Activated naive CD4-positive, alpha-beta T cell treated with anti-CD3 and anti-CD28 coated beads, Interleukin-2, amount 10 ng/mL, durations not matched to agents 7 days and 5 days (primary cell): ENCODE results near the gene TNFAIP3.
"Not testable (repeated sequence)": the region's sequence is repeated elsewhere in the genome, so short reads cannot be mapped to it uniquely, and the experiment has no call there.

ENCODE experiments used
- CTCF ChIA-PET: fragments of 350-600 bp; sonication (Branson Sonifier 250); formaldehyde crosslinking; loops from one replicate; lab custom pipeline; 2021; ENCODE audit warnings: antibody characterized with exemption; lab: Charles Lee
- DNase-seq: peaks from one replicate; pipeline ENCODE4 v3.0.0-alpha.2; 2020
- H3K27ac Mint-ChIP-seq: one replicate; pipeline ENCODE4 v1.8.0; 2021; ENCODE audit warnings: mild to moderate bottlenecking, moderate library complexity, mixed read lengths
- H3K27me3 Mint-ChIP-seq: one replicate; pipeline ENCODE4 v1.8.0; 2021; ENCODE audit warnings: mild to moderate bottlenecking, mixed read lengths
- H3K36me3 Mint-ChIP-seq: one replicate; pipeline ENCODE4 v1.8.0; 2021; ENCODE audit warnings: mixed read lengths
- H3K4me1 Mint-ChIP-seq: one replicate; pipeline ENCODE4 v1.8.0; 2021; ENCODE audit warnings: mixed read lengths
- H3K4me3 Mint-ChIP-seq: one replicate; pipeline ENCODE4 v1.8.0; 2021; ENCODE audit warnings: mild to moderate bottlenecking, moderate library complexity, mixed read lengths
- H3K9me3 Mint-ChIP-seq: one replicate; pipeline ENCODE4 v1.8.0; 2021; ENCODE audit warnings: mixed read lengths

Gene TNFAIP3

GRCh38 chr6:137880746-137881521 is 13.9 kb downstream of the TNFAIP3 start:
- peaks cover 47% of the 10 kb centered on the region for H3K4me1 Mint-ChIP-seq
- H3K9me3 Mint-ChIP-seq, result no peaks in the 10 kb centered on the region
- CTCF ChIA-PET, result interaction anchor here (1.1 to 19.6 kb wide), 7 partner anchors 11 to 180 kb away, joined by 3 to 467 read pairs (median 6); partner anchors contain the start of gene TNFAIP3
- H3K27ac Mint-ChIP-seq, result peak overlapping the region; percentile 30
- peaks cover 74% of the 10 kb centered on the region for H3K36me3 Mint-ChIP-seq
- no peak for DNase-seq
- H3K4me3 Mint-ChIP-seq, result no peak overlapping the region
- H3K27me3 Mint-ChIP-seq, result no peaks in the 10 kb centered on the region

- Mint-ChIP-seq H3K4me1 (peaks cover 49% of the 10 kb centered on the region), H3K9me3 (peaks cover 4% of the 10 kb centered on the region), H3K27me3 (no peaks in the 10 kb centered on the region), H3K27ac (peak overlapping the region; percentile 52), H3K4me3 (no peak overlapping the region), H3K36me3 (peaks cover 74% of the 10 kb centered on the region)
- CTCF ChIA-PET, result interaction anchor here (0.9 to 19.6 kb wide), 10 partner anchors 11 to 177 kb away, joined by 3 to 467 read pairs (median 6); partner anchors contain the start of gene TNFAIP3
- no peak for DNase-seq
Observed at GRCh38 chr6:137881522-137881886, 14.4 kb downstream of the TNFAIP3 start.

GRCh38 chr6:137882225-137882961 is 15.3 kb downstream of the TNFAIP3 start:
- CTCF ChIA-PET, result interaction anchor here (0.9 to 19.6 kb wide), 9 partner anchors 11 to 122 kb away, joined by 3 to 467 read pairs (median 5); partner anchors contain the start of gene TNFAIP3
- Mint-ChIP-seq H3K4me3 (no peak overlapping the region), H3K9me3 (peaks cover 9% of the 10 kb centered on the region), H3K27me3 (no peaks in the 10 kb centered on the region), H3K27ac (peak overlapping the region; percentile 83), H3K36me3 (peaks cover 74% of the 10 kb centered on the region), H3K4me1 (peaks cover 49% of the 10 kb centered on the region)
- DNase-seq, result no peak

- Mint-ChIP-seq H3K4me1 (peaks cover 49% of the 10 kb centered on the region), H3K9me3 (peaks cover 15% of the 10 kb centered on the region), H3K27ac (peak overlapping the region; percentile 96), H3K4me3 (no peak overlapping the region), H3K36me3 (peaks cover 67% of the 10 kb centered on the region), H3K27me3 (no peaks in the 10 kb centered on the region)
- CTCF ChIA-PET, result interaction anchor here (1.4 to 19.6 kb wide), 3 partner anchors 13 to 61 kb away, joined by 5 to 467 read pairs (median 87); partner anchors contain the start of gene TNFAIP3
- no peak for DNase-seq
Observed at GRCh38 chr6:137883400-137884148, 16.5 kb downstream of the TNFAIP3 start.

- Mint-ChIP-seq H3K27me3 (no peaks in the 10 kb centered on the region), H3K4me3 (no peak overlapping the region), H3K27ac (peak overlapping the region; percentile 46), H3K9me3 (peaks cover 22% of the 10 kb centered on the region), H3K4me1 (peaks cover 49% of the 10 kb centered on the region), H3K36me3 (peaks cover 64% of the 10 kb centered on the region)
- CTCF ChIA-PET, result interaction anchor here (1.3 to 19.6 kb wide), 3 partner anchors 15 to 61 kb away, joined by 4 to 467 read pairs (median 5); no protein-coding TSS in a partner anchor
- DNase-seq, result no peak
Observed at GRCh38 chr6:137884149-137884909, 17.3 kb downstream of the TNFAIP3 start.

- Mint-ChIP-seq H3K27ac (peak overlapping the region; percentile 46), H3K36me3 (peaks cover 60% of the 10 kb centered on the region), H3K9me3 (peaks cover 25% of the 10 kb centered on the region), H3K4me1 (peaks cover 48% of the 10 kb centered on the region)
- CTCF ChIA-PET, result interaction anchor here (1.3 to 19.6 kb wide), 2 partner anchors 15 to 60 kb away, joined by 4 to 467 read pairs; no protein-coding TSS in a partner anchor
- H3K27me3 Mint-ChIP-seq, H3K4me3 Mint-ChIP-seq, DNase-seq: not testable (repeated sequence)
Observed at GRCh38 chr6:137884910-137885229, 17.8 kb downstream of the TNFAIP3 start.

- H3K27me3 Mint-ChIP-seq, DNase-seq, CTCF ChIA-PET, H3K4me3 Mint-ChIP-seq, H3K27ac Mint-ChIP-seq: not testable (repeated sequence)
- Mint-ChIP-seq H3K9me3 (peaks cover 27% of the 10 kb centered on the region), H3K4me1 (peaks cover 34% of the 10 kb centered on the region), H3K36me3 (peaks cover 49% of the 10 kb centered on the region)
Observed at GRCh38 chr6:137886226-137886625, 19.2 kb downstream of the TNFAIP3 start.

GRCh38 chr6:137890983-137891537 is 24.0 kb downstream of the TNFAIP3 start:
- H3K36me3 Mint-ChIP-seq, result peaks cover 22% of the 10 kb centered on the region
- no peak overlapping the region for H3K4me3 Mint-ChIP-seq
- CTCF ChIA-PET, result interaction anchor here (0.9 to 1.0 kb wide), 2 partner anchors 18 to 44 kb away, joined by 3 read pairs; no protein-coding TSS in a partner anchor
- peaks cover 29% of the 10 kb centered on the region for H3K9me3 Mint-ChIP-seq
- DNase-seq, result no peak
- no peak overlapping the region for H3K27ac Mint-ChIP-seq
- H3K27me3 Mint-ChIP-seq, result no peaks in the 10 kb centered on the region
- H3K4me1 Mint-ChIP-seq, result peaks cover 3% of the 10 kb centered on the region

- no peak for DNase-seq
- Mint-ChIP-seq H3K27ac (no peak overlapping the region), H3K4me3 (no peak overlapping the region), H3K36me3 (peaks cover 12% of the 10 kb centered on the region), H3K4me1 (no peaks in the 10 kb centered on the region), H3K9me3 (peaks cover 20% of the 10 kb centered on the region), H3K27me3 (no peaks in the 10 kb centered on the region)
- CTCF ChIA-PET, result interaction anchor here (1.2 to 1.3 kb wide), 2 partner anchors 10 to 23 kb away, joined by 3 to 5 read pairs; no protein-coding TSS in a partner anchor
Observed at GRCh38 chr6:137892271-137892708, 25.2 kb downstream of the TNFAIP3 start.

GRCh38 chr6:137893181-137893580 is 26.1 kb downstream of the TNFAIP3 start:
- peaks cover 18% of the 10 kb centered on the region for H3K9me3 Mint-ChIP-seq
- no peaks in the 10 kb centered on the region for H3K27me3 Mint-ChIP-seq
- peaks cover 9% of the 10 kb centered on the region for H3K36me3 Mint-ChIP-seq
- no peaks in the 10 kb centered on the region for H3K4me1 Mint-ChIP-seq
- CTCF ChIA-PET, result interaction anchor here (0.7 to 1.3 kb wide), 3 partner anchors 11 to 23 kb away, joined by 3 to 5 read pairs (median 5); no protein-coding TSS in a partner anchor
- no peak overlapping the region for H3K27ac Mint-ChIP-seq
- no peak for DNase-seq
- no peak overlapping the region for H3K4me3 Mint-ChIP-seq

- H3K4me1 Mint-ChIP-seq, result no peaks in the 10 kb centered on the region
- H3K27me3 Mint-ChIP-seq, result no peaks in the 10 kb centered on the region
- H3K4me3 Mint-ChIP-seq, result no peak overlapping the region
- H3K36me3 Mint-ChIP-seq, result peaks cover 7% of the 10 kb centered on the region
- no peak overlapping the region for H3K27ac Mint-ChIP-seq
- peaks cover 13% of the 10 kb centered on the region for H3K9me3 Mint-ChIP-seq
- CTCF ChIA-PET, result interaction anchor here (0.7 to 1.3 kb wide), 3 partner anchors 12 to 24 kb away, joined by 3 to 5 read pairs (median 5); no protein-coding TSS in a partner anchor
- no peak for DNase-seq
Observed at GRCh38 chr6:137893726-137894125, 26.7 kb downstream of the TNFAIP3 start.

- not testable (repeated sequence) for DNase-seq, H3K36me3 Mint-ChIP-seq, H3K4me1 Mint-ChIP-seq, H3K27me3 Mint-ChIP-seq, H3K4me3 Mint-ChIP-seq, H3K27ac Mint-ChIP-seq, H3K9me3 Mint-ChIP-seq
- CTCF ChIA-PET, result interaction anchor here (1.0 kb wide), 1 partner anchor 12 kb away, joined by 4 read pairs; no protein-coding TSS in a partner anchor
Observed at GRCh38 chr6:137894378-137894777, 27.3 kb downstream of the TNFAIP3 start.
